HG03520 (cell line): ENCODE data around the gene C11orf54.
"Not testable (repeated sequence)": the region's sequence is repeated elsewhere in the genome, so short reads cannot be mapped to it uniquely, and the experiment has no call there.

Source experiments
- ATAC-seq: cut with Tn5 transposase; IDR thresholded peaks from one replicate; pipeline ENCODE4 v1.9.1; 2021; ENCODE audit warnings: mild to moderate bottlenecking, moderate library complexity; ENCODE audit not compliant: unreplicated experiment

The C11orf54 gene

DNA sequence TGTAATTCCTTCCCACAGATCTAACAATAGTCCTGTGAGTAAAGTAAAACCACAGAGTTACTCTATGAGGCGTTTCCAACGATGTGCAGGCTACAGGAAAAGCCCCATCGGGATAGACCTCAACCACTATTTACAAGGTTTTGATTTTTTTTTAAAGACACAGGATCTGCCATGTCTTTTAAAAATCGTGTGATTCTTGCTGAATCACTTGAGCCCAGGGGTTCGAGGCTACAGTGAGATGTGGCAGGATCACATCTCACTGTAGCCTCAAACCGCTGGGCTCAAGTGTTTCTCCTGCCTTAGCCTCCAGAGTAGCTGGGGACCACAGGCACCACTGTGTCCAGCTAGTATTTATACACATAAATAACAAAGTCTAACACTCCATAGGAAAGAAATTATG, 8.0 kb upstream of the C11orf54 start:
- no peak for ATAC-seq

DNA sequence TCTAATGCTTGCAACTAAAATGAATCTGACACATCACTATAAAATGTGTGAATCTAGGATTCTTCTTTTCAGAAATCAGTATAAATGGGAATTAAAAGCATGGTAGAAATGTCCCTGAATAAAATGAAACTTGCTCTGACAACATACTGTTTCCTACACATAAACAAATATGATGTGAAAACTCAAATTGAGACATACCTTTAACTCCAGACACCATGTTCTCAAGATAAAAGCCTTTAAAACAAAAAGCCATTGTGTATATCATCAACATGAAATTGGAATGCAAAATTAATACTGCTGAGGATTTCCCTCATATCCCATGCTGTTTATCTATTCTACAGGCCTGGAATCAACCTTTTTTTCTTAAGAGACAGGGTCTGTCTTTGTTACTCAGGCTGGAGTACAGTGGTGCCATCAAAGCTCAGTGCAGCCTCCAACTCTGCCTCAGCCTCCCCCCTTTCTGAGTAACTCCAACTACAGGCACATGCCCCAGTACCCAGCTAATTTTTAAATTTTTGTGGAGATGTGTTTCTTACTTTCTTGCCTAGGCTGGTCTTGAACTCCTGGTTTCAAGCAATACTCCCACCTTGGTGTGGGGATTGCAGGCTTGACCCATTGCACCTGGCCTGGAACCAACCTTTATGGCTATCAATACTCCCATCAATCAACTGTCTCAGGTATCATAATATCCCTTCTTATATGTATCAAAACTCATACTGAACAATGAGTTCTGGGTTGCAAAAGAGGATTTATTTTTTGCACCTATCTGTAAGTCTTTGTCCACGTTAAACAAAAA, 6.8 kb upstream of the C11orf54 start:
- no peak for ATAC-seq

- no peak for ATAC-seq
Observed at GRCh38 chr11:93735627-93736026, 5.8 kb upstream of the C11orf54 start.

DNA sequence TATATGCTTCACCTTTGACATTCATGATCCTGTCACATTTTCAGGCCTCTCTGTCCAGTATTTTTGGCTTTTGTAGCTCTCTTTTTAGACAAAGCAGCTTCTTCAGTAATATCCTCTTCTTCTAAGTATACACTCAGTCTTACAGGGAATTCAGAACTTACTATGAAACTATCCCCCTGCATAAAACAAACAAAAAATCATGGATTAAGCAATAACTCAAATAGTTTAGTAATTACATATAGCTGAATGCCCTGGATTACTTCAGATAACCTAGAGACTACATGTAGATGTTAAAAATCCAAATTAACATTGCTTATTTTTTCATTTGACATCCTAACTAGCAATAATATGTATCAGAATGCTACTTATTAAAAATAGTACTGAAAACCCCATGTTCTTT, 5.3 kb upstream of the C11orf54 start:
- ATAC-seq = no peak

GRCh38 chr11:93737904-93738612, 3.4 kb upstream of the C11orf54 start:
- ATAC-seq = no peak

DNA sequence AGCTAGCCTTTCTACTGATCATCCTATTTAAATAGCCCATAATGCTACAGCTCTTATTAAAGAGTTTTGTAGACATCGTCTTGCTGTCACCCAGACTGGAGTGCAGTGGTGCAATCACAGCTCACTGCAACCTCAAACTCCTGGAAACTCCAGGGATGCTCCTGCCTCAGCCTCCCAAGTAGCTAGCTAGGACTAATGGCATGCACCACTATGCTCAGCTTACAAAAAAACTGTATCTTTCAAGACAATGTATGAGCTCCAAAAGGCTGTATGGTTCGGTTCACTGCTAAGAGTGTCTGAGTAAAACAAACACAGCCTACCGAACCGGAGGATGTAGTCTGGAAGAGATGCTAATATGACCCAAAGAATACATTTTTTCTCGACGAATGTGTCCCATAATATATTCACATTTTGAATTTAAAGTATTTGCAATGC, 2.8 kb upstream of the C11orf54 start:
- ATAC-seq = no peak

GRCh38 chr11:93740031-93740729, 1.3 kb upstream of the C11orf54 start:
- ATAC-seq = no peak

DNA sequence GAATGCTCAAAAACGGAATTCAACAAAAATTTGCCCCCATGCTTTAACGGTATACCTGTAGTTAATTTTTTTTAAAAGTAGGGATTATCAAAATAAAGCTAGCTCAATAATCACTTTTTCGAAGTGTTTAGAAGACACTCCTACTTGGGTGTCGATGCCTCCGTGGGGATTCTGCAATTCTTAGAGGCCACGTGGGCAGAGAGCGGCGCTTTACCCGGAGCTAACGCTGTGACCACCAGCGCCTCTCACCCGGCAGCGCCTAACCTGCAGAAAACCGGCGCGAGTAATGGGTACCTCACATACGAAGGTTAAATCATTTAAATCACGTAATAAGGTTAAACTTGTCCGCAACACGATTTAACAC, 760 bp upstream of the C11orf54 start:
- peak; percentile 36 for ATAC-seq

DNA sequence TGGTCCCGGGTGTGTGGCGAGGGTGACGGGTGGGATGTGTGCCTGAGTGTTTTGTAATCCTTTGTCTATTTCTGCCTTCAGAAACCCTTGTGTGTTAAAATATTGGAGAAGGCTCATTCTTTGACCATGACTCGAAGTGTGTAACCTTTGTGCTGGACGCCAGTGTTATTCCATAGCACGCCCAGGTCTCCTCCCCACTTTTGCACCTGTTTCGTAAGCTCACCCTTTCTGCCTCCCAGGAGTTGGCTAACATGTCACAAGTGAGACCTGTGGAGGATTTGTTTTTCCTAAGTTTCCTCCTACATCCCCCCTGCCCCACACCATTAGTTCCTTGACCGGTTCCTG, 382 bp downstream of the C11orf54 start:
- peak; percentile 5 for ATAC-seq

- ATAC-seq = no peak
Observed at GRCh38 chr11:93743291-93743690, 1.8 kb downstream of the C11orf54 start.

DNA sequence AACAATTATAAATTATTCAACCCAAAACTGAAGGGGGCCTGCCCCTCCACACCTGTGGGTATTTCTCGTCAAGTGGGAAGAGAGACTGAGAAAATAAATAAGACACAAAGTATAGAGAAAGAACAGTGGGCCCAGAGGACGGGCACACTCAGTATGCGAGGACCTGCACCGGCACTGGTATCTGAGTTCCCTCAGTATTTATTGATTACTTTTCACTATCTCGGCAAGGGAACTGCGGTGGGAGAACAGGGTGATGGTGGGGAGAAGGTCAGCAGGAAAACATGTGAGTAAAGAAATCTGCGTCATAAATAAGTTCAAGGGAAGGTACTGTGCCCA, 3.2 kb downstream of the C11orf54 start:
- no peak for ATAC-seq

- ATAC-seq = not testable (repeated sequence)
Observed at GRCh38 chr11:93745005-93745755, 3.7 kb downstream of the C11orf54 start.

- ATAC-seq = no peak
Observed at GRCh38 chr11:93746101-93746500, 4.6 kb downstream of the C11orf54 start.

DNA sequence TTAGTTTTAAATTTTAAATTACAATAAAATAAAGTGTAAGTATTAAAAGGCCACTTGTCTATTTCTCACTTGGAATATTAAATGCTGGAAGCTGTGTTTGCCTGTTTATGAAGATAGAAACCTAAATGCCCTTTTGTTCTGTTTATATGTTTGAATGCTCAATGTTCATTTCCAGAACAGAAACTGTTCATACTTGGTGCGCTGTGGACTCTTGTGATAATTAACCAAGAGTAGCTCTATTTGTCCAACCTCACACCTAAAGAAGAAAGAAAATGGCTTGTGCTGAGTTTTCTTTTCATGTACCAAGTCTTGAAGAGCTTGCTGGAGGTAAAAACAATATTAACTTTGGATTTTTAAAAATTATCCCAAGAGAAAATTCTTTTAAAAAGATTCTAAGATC, 5.7 kb downstream of the C11orf54 start:
- ATAC-seq = peak; percentile 79

- no peak for ATAC-seq
Observed at GRCh38 chr11:93751001-93751400, 9.5 kb downstream of the C11orf54 start.

DNA sequence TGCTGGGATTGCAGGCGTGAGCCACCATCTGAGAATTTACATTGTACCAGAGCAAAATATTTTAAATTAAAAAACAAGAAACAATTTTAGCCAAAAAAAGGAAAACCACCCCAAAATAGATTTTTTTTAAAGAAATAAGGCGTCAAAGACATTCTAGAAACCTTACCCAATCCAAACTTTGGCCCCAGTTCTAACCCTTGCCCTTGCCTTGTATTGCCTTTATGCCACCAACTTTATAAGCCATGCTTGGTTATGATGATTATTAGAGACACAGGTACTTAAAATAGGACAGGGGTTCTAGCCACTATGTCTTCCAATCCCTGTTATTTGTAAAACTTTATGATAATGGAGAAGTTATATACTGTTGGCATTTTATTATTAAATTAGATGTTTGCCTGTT, 11.8 kb downstream of the C11orf54 start:
- no peak for ATAC-seq

GRCh38 chr11:93756748-93757147, 15.3 kb downstream of the C11orf54 start:
- no peak for ATAC-seq

DNA sequence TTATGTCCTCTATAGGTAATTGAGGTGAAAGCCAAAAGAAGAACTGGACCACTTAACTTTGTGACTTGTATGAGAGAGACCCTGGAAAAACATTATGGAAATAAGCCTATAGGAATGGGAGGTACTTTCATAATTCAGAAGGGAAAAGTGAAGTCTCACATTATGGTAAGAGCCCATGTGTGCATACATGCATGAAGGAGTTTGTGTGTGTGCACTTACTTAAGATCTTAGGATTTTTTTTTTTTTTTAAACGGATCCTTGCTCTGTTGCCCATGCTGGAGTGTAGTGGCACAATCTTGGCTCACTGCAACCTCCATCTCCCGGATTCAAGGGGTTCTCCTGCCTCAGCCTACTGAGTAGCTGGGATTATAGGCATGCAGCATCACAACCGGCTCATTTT, 15.8 kb downstream of the C11orf54 start:
- no peak for ATAC-seq

GRCh38 chr11:93757924-93758865, 16.7 kb downstream of the C11orf54 start:
- ATAC-seq = no peak

DNA sequence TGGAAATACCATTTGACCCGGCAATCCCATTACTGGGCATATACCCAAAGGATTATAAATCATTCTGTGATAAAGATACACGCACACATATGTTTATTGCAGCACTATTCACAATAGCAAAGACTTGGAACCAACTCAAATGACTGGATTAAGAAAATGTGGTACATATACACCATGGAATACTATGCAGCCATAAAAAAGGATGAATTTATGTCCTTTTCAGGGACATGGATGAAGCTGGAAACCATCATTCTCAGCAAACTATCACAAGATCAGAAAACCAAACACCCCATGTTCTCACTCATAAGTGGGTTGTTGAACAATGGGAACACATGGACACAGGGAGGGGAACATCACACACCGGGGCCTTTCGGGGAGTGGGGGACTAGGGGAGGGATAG, 17.7 kb downstream of the C11orf54 start:
- not testable (repeated sequence) for ATAC-seq
